Measurements from ENCODE around the gene PPFIA1. TPM values are rescaled to one million over a fixed set of nuclear protein-coding genes. Genes with fewer than 3 reads are reported as not detected.
"Not testable (repeated sequence)": the region's sequence is repeated elsewhere in the genome, so short reads cannot be mapped to it uniquely, and the experiment has no call there.

Gene PPFIA1
- total RNA-seq, 1 donor from 2014 or later: 48.1 TPM

- no peak for DNase-seq (ENCODE audit: low spot score)
Measured at GRCh38 chr11:70325824-70326223, 55.3 kb downstream of the PPFIA1 start.

GRCh38 chr11:70326365-70326811, 55.9 kb downstream of the PPFIA1 start:
- DNase-seq (ENCODE audit: low spot score): peak; percentile 30

- DNase-seq (ENCODE audit: low spot score): no peak
Measured at GRCh38 chr11:70326833-70327232, 56.3 kb downstream of the PPFIA1 start.

- DNase-seq (ENCODE audit: low spot score): no peak
Measured at GRCh38 chr11:70327717-70328116, 57.2 kb downstream of the PPFIA1 start.

- DNase-seq (ENCODE audit: low spot score): no peak
Measured at GRCh38 chr11:70328556-70328955, 58.1 kb downstream of the PPFIA1 start.

GRCh38 chr11:70331320-70331843, 60.9 kb downstream of the PPFIA1 start:
- DNase-seq (ENCODE audit: low spot score): not testable (repeated sequence)

GRCh38 chr11:70331901-70332300, 61.4 kb downstream of the PPFIA1 start:
- no peak for DNase-seq (ENCODE audit: low spot score)

GRCh38 chr11:70332567-70332966, 62.1 kb downstream of the PPFIA1 start:
- no peak for DNase-seq (ENCODE audit: low spot score)

GRCh38 chr11:70333261-70333660, 62.8 kb downstream of the PPFIA1 start:
- DNase-seq (ENCODE audit: low spot score): no peak

GRCh38 chr11:70334351-70334995, 64.0 kb downstream of the PPFIA1 start:
- no peak for DNase-seq (ENCODE audit: low spot score)

GRCh38 chr11:70335511-70335910, 65.0 kb downstream of the PPFIA1 start:
- DNase-seq (ENCODE audit: low spot score): no peak

GRCh38 chr11:70338594-70338993, 68.1 kb downstream of the PPFIA1 start:
- no peak for DNase-seq (ENCODE audit: low spot score)

GRCh38 chr11:70339066-70339465, 68.6 kb downstream of the PPFIA1 start:
- DNase-seq (ENCODE audit: low spot score): no peak

GRCh38 chr11:70341881-70342429, 71.5 kb downstream of the PPFIA1 start:
- no peak for DNase-seq (ENCODE audit: low spot score)

- no peak for DNase-seq (ENCODE audit: low spot score)
Measured at GRCh38 chr11:70343636-70344035, 73.1 kb downstream of the PPFIA1 start.

- no peak for DNase-seq (ENCODE audit: low spot score)
Measured at GRCh38 chr11:70348191-70348590, 77.7 kb downstream of the PPFIA1 start.

- DNase-seq (ENCODE audit: low spot score): no peak
Measured at GRCh38 chr11:70348608-70349007, 78.1 kb downstream of the PPFIA1 start.

- no peak for DNase-seq (ENCODE audit: low spot score)
Measured at GRCh38 chr11:70351646-70352045, 81.2 kb downstream of the PPFIA1 start.

- DNase-seq (ENCODE audit: low spot score): no peak
Measured at GRCh38 chr11:70352100-70352499, 81.6 kb downstream of the PPFIA1 start.

- no peak for DNase-seq (ENCODE audit: low spot score)
Measured at GRCh38 chr11:70352601-70353000, 82.1 kb downstream of the PPFIA1 start.

- no peak for DNase-seq (ENCODE audit: low spot score)
Measured at GRCh38 chr11:70353329-70353728, 82.8 kb downstream of the PPFIA1 start.

GRCh38 chr11:70353900-70354568, 83.5 kb downstream of the PPFIA1 start:
- no peak for DNase-seq (ENCODE audit: low spot score)

- DNase-seq (ENCODE audit: low spot score): no peak
Measured at GRCh38 chr11:70354629-70355028, 84.1 kb downstream of the PPFIA1 start.

Data from mucosa of gallbladder (tissue), 1 donor.